ENCODE results near the gene MS4A4A. TPM values are rescaled to one million over a fixed set of nuclear protein-coding genes. Genes with fewer than 3 reads are reported as not detected.

The MS4A4A gene
- total and polyA plus RNA-seq, 2 of the 13 experiments (the other 11 are each of a cell fraction or from before 2014, with no cell fraction given), result not detected

GRCh38 chr11:60251485-60252212 lies 28.8 kb upstream of the MS4A4A start (continued):
- TF ChIP-seq SNAPC4 (CRISPR knock-in tag; IDR thresholded peaks at IDR 0.05) (no peak), NCOA2 (CRISPR knock-in tag; IDR thresholded peaks at IDR 0.05) (no peak), STAG1 (CRISPR knock-in tag; IDR thresholded peaks at IDR 0.05) (peak; percentile 47)

- no peaks in the 10 kb centered on the region for H3K36me3 ChIP-seq (replicated peaks in 1 of 2; ENCODE audit: control insufficient read depth in 1 of 2, insufficient read depth in 2 of 2, low read length in 2 of 2)
- H2AFZ ChIP-seq (ENCODE audit: low read length), result no peak overlapping the region
- no TSS peak for BruUV-seq (replicated peaks)
- no peak overlapping the region for H3K27ac ChIP-seq (ENCODE audit: extremely low read length, insufficient read depth, low read length)
- H3K9me3 ChIP-seq (ENCODE audit: low read length), result no peaks in the 10 kb centered on the region
- no peaks in the 10 kb centered on the region; a peak in 1 of 5 replicates for H3K27me3 ChIP-seq (ENCODE audit: control insufficient read depth in 1 of 2, insufficient read depth in 2 of 2, low read length in 2 of 2)
- no peaks in the 10 kb centered on the region for H4K20me1 ChIP-seq (ENCODE audit: insufficient read depth, low read length)
- H3K4me2 ChIP-seq (ENCODE audit: low read depth, low read length), result no peak overlapping the region
- in situ Hi-C loops (cut with HindIII; ENCODE audit: extremely low pct_ligation_motif_present, low pct_unique_long_range_greater_than_20kb) (loop anchor here (25.0 kb wide), 1 partner anchor 360 kb away; no protein-coding TSS in a partner anchor), intact Hi-C loops (cut with micrococcal nuclease; ENCODE audit: unreplicated experiment) (no loop called here)
- POLR2A ChIA-PET, result no interaction called here
- no peak overlapping the region for H3K4me3 ChIP-seq (replicated peaks in 1 of 3; ENCODE audit: insufficient read depth in 1 of 3, low read depth in 2 of 3, low read length in 3 of 3)
- no peaks in the 10 kb centered on the region for H3K79me2 ChIP-seq (ENCODE audit: insufficient read depth, low read length)
- no peak for DNase-seq (ENCODE audit: low spot score)
- no peaks in the 10 kb centered on the region for H3K4me1 ChIP-seq (ENCODE audit: insufficient read depth, low read length)
- CTCF ChIA-PET (ENCODE audit: low intra/inter-chr PET ratio, low total read pairs), result interaction anchor here (1.1 kb wide), 1 partner anchor 83 kb away, joined by 4 read pairs; no protein-coding TSS in a partner anchor
- TF ChIP-seq MAFF (IDR thresholded peaks at IDR 0.05; ENCODE audit: low read depth, low read length) (0 out of 2 replicates have a peak, but pooled peaks have one; percentile 7), SMYD3 (CRISPR knock-in tag; IDR thresholded peaks at IDR 0.05) (no peak), ZNF782 (CRISPR knock-in tag; IDR thresholded peaks at IDR 0.05; ENCODE audit: borderline replicate concordance) (no peak), ZNF792 (CRISPR knock-in tag; IDR thresholded peaks at IDR 0.05) (no peak), MAFK (conservative IDR thresholded peaks at IDR 0.05 in 1 of 2, IDR thresholded peaks at IDR 0.05 in 1 of 2; ENCODE audit: low read length in 2 of 2) (0 out of 4 replicates have a peak, but pooled peaks of 1 of the 2 experiments have one; percentile 6)
- 0% methylated on average over 1 of the region's 2 CpGs for WGBS (ENCODE audit: low lambda C conversion rate)
- no peak for ATAC-seq
- no peak for FAIRE-seq
- H3K9ac ChIP-seq (ENCODE audit: insufficient read depth, low read depth, low read length), result no peak overlapping the region
These were observed 28.0 kb upstream of the MS4A4A start for GRCh38 chr11:60252213-60253108.

Data from HepG2 (cell line).